ENCODE data around the gene BAD. TPM values are rescaled to one million over a fixed set of nuclear protein-coding genes. Genes with fewer than 3 reads are reported as not detected.

BAD gene
- total RNA-seq, 1 donor from 2014 or later: 43.6 TPM

- H3K4me2 ChIP-seq (ENCODE audit: low read length): no peak overlapping the region
- H3K4me1 Mint-ChIP-seq (ENCODE audit: low read depth, unreplicated experiment): peaks cover 3% of the 10 kb centered on the region
- H3K9me3 ChIP-seq (ENCODE audit: insufficient read depth, low read depth, low read length): no peaks in the 10 kb centered on the region
- no peak overlapping the region for H3K9ac ChIP-seq (ENCODE audit: low read length)
- H4K20me1 ChIP-seq (ENCODE audit: insufficient read depth, low read length): peaks cover 11% of the 10 kb centered on the region
- H3K9me3 Mint-ChIP-seq (ENCODE audit: unreplicated experiment): no peaks in the 10 kb centered on the region
- H3K27ac ChIP-seq (ENCODE audit: low read depth, low read length): no peak overlapping the region
- no peaks in the 10 kb centered on the region for H3K36me3 Mint-ChIP-seq (ENCODE audit: low read depth, unreplicated experiment)
- H3K4me3 Mint-ChIP-seq (ENCODE audit: unreplicated experiment): peak overlapping the region; percentile 66
- no peak overlapping the region for H2AFZ ChIP-seq (ENCODE audit: low read depth, low read length)
- H3K36me3 ChIP-seq (ENCODE audit: insufficient read depth, low read length): peaks cover 4% of the 10 kb centered on the region
- peaks cover 12% of the 10 kb centered on the region for H3K79me2 ChIP-seq (ENCODE audit: insufficient read depth, low read length)
- no peak for DNase-seq (ENCODE audit: low read depth)
- FAIRE-seq: no peak
- H3K27me3 Mint-ChIP-seq (ENCODE audit: low read depth, unreplicated experiment): no peaks in the 10 kb centered on the region
- peaks cover 20% of the 10 kb centered on the region for H3K4me1 ChIP-seq (ENCODE audit: insufficient read depth, low read length)
- H3K4me3 ChIP-seq (ENCODE audit: insufficient read depth, low read depth, low read length): no peak overlapping the region
- no peaks in the 10 kb centered on the region for H3K27me3 ChIP-seq (ENCODE audit: insufficient read depth, low read length)
- H3K27ac Mint-ChIP-seq (ENCODE audit: unreplicated experiment): no peak overlapping the region
- no peak for TF ChIP-seq EZH2 (IDR thresholded peaks at IDR 0.05; ENCODE audit: insufficient read depth, low read length)
- TF ChIP-seq CTCF (IDR thresholded peaks at IDR 0.05; ENCODE audit: insufficient read depth, low read depth, low read length): no peak
These were observed 51.5 kb downstream of the BAD start for GRCh38 chr11:64232967-64233315.

GRCh38 chr11:64232182-64232966, 52.1 kb downstream of the BAD start:
- H3K27me3 ChIP-seq (ENCODE audit: insufficient read depth, low read length): no peaks in the 10 kb centered on the region
- DNase-seq (ENCODE audit: low read depth): no peak
- no peak for FAIRE-seq
- no peak overlapping the region for H3K4me3 ChIP-seq (ENCODE audit: insufficient read depth, low read depth, low read length)
- no peak overlapping the region for H3K4me2 ChIP-seq (ENCODE audit: low read length)
- peaks cover 12% of the 10 kb centered on the region for H4K20me1 ChIP-seq (ENCODE audit: insufficient read depth, low read length)
- H3K36me3 ChIP-seq (ENCODE audit: insufficient read depth, low read length): no peaks in the 10 kb centered on the region
- Mint-ChIP-seq H3K4me1 (ENCODE audit: low read depth, unreplicated experiment) (peaks cover 7% of the 10 kb centered on the region), H3K4me3 (ENCODE audit: unreplicated experiment) (peak overlapping the region; percentile 85), H3K9me3 (ENCODE audit: unreplicated experiment) (no peaks in the 10 kb centered on the region), H3K36me3 (ENCODE audit: low read depth, unreplicated experiment) (no peaks in the 10 kb centered on the region), H3K27ac (ENCODE audit: unreplicated experiment) (no peak overlapping the region), H3K27me3 (ENCODE audit: low read depth, unreplicated experiment) (no peaks in the 10 kb centered on the region)
- no peak overlapping the region for H3K9ac ChIP-seq (ENCODE audit: low read length)
- TF ChIP-seq EZH2 (IDR thresholded peaks at IDR 0.05; ENCODE audit: insufficient read depth, low read length): no peak
- TF ChIP-seq CTCF (IDR thresholded peaks at IDR 0.05; ENCODE audit: insufficient read depth, low read depth, low read length): no peak
- peaks cover 23% of the 10 kb centered on the region for H3K4me1 ChIP-seq (ENCODE audit: insufficient read depth, low read length)
- no peaks in the 10 kb centered on the region for H3K9me3 ChIP-seq (ENCODE audit: insufficient read depth, low read depth, low read length)
- no peak overlapping the region for H3K27ac ChIP-seq (ENCODE audit: low read depth, low read length)
- H3K79me2 ChIP-seq (ENCODE audit: insufficient read depth, low read length): peaks cover 15% of the 10 kb centered on the region
- H2AFZ ChIP-seq (ENCODE audit: low read depth, low read length): no peak overlapping the region

- H3K4me3 Mint-ChIP-seq (ENCODE audit: unreplicated experiment): peak overlapping the region; percentile 85
- H3K36me3 Mint-ChIP-seq (ENCODE audit: low read depth, unreplicated experiment): no peaks in the 10 kb centered on the region
- Histone ChIP-seq H3K79me2 (ENCODE audit: insufficient read depth, low read length) (peaks cover 24% of the 10 kb centered on the region), H3K4me3 (ENCODE audit: insufficient read depth, low read depth, low read length) (no peak overlapping the region), H3K4me2 (ENCODE audit: low read length) (peak overlapping the region; percentile 100), H3K27me3 (ENCODE audit: insufficient read depth, low read length) (no peaks in the 10 kb centered on the region), H2AFZ (ENCODE audit: low read depth, low read length) (no peak overlapping the region), H3K9me3 (ENCODE audit: insufficient read depth, low read depth, low read length) (no peaks in the 10 kb centered on the region), H4K20me1 (ENCODE audit: insufficient read depth, low read length) (peaks cover 14% of the 10 kb centered on the region), H3K36me3 (ENCODE audit: insufficient read depth, low read length) (no peaks in the 10 kb centered on the region), H3K4me1 (ENCODE audit: insufficient read depth, low read length) (peaks cover 31% of the 10 kb centered on the region), H3K9ac (ENCODE audit: low read length) (no peak overlapping the region), H3K27ac (ENCODE audit: low read depth, low read length) (no peak overlapping the region)
- TF ChIP-seq CTCF (IDR thresholded peaks at IDR 0.05; ENCODE audit: insufficient read depth, low read depth, low read length): no peak
- no peak for TF ChIP-seq EZH2 (IDR thresholded peaks at IDR 0.05; ENCODE audit: insufficient read depth, low read length)
- H3K9me3 Mint-ChIP-seq (ENCODE audit: unreplicated experiment): no peaks in the 10 kb centered on the region
- no peak for FAIRE-seq
- no peaks in the 10 kb centered on the region for H3K27me3 Mint-ChIP-seq (ENCODE audit: low read depth, unreplicated experiment)
- DNase-seq (ENCODE audit: low read depth): no peak
- H3K27ac Mint-ChIP-seq (ENCODE audit: unreplicated experiment): no peak overlapping the region
- H3K4me1 Mint-ChIP-seq (ENCODE audit: low read depth, unreplicated experiment): peaks cover 10% of the 10 kb centered on the region
These were observed 52.9 kb downstream of the BAD start for GRCh38 chr11:64231546-64231945.

Measured in astrocyte (in vitro differentiated cells and primary cell).